Measurements from ENCODE around the gene CLDN34. TPM values are rescaled to one million over a fixed set of nuclear protein-coding genes. Genes with fewer than 3 reads are reported as not detected.

CLDN34 gene
- total and polyA plus RNA-seq, 2 experiments from 2014 or later, result not detected

DNA sequence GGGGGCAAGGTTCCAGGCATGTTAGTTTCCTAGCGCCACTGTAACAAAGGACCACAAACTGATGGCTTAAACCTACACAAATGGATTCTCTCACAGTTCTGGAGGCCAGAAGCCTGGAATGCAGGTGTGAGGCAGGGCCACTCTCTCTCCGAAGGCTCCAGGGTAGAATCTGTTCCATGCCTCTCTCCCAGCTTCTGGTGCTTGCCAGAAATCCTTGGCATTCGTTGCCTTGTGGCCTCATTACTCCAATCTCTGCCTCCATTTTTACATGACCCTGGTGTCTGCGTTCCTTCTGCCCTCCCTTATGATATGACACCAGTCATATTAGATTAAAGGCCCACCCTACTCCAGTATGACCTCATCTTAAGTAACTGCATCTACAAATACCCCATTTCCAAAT, 39.6 kb downstream of the CLDN34 start:
- Mint-ChIP-seq H3K27ac (no peak overlapping the region), H3K36me3 (ENCODE audit: low read depth) (no peaks in the 10 kb centered on the region)
- H3K9me2 ChIP-seq (ENCODE audit: insufficient read depth), result no peaks in the 10 kb centered on the region

More for the DNA sequence above, 39.6 kb downstream of the CLDN34 start:
- Histone ChIP-seq H4K20me1 (replicated peaks; ENCODE audit: insufficient read depth) (no peaks in the 10 kb centered on the region), H3K79me2 (replicated peaks; ENCODE audit: insufficient read depth) (no peaks in the 10 kb centered on the region), H3K4me3 (no peak overlapping the region), H3K4me1 (ENCODE audit: insufficient read depth) (peaks cover 19% of the 10 kb centered on the region), H3F3A (replicated peaks; ENCODE audit: low read depth) (peaks cover 12% of the 10 kb centered on the region; the same call in 1 of the 2 replicates), H3K4me2 (no peak overlapping the region), H2AFZ (no peak overlapping the region), H3K27ac (ENCODE audit: low read depth) (no peak overlapping the region), H3K27me3 (ENCODE audit: insufficient read depth) (no peaks in the 10 kb centered on the region), H3K36me3 (ENCODE audit: insufficient read depth) (no peaks in the 10 kb centered on the region)
- Mint-ChIP-seq H3K27me3 (ENCODE audit: insufficient read depth, low read depth, poor library complexity) (peaks cover 2% of the 10 kb centered on the region), H3K9me3 (peaks cover 4% of the 10 kb centered on the region; the same call in 2 of the 3 replicates), H3K4me3 (no peak overlapping the region), H3K4me1 (peaks cover 28% of the 10 kb centered on the region)
- TF ChIP-seq POLR2AphosphoS5 (IDR thresholded peaks at IDR 0.05; ENCODE audit: low read depth) (no peak), STAT1 (IDR thresholded peaks at IDR 0.05; ENCODE audit: unreplicated experiment) (no peak), ZNF114 (CRISPR knock-in tag; IDR thresholded peaks at IDR 0.05) (no peak), NANOG (IDR thresholded peaks at IDR 0.05; ENCODE audit: borderline replicate concordance) (no peak), EZH2 (IDR thresholded peaks at IDR 0.05; ENCODE audit: low read depth, unreplicated experiment) (no peak), EZH2phosphoT487 (IDR thresholded peaks at IDR 0.05; ENCODE audit: unreplicated experiment) (no peak), ZNF331 (CRISPR knock-in tag; IDR thresholded peaks at IDR 0.05; ENCODE audit: low read depth) (no peak), JUNB (IDR thresholded peaks at IDR 0.05; ENCODE audit: unreplicated experiment) (no peak), CREB1 (CRISPR knock-in tag; IDR thresholded peaks at IDR 0.05; ENCODE audit: low read depth) (no peak)
- TF ChIP-seq, protein P1, sequence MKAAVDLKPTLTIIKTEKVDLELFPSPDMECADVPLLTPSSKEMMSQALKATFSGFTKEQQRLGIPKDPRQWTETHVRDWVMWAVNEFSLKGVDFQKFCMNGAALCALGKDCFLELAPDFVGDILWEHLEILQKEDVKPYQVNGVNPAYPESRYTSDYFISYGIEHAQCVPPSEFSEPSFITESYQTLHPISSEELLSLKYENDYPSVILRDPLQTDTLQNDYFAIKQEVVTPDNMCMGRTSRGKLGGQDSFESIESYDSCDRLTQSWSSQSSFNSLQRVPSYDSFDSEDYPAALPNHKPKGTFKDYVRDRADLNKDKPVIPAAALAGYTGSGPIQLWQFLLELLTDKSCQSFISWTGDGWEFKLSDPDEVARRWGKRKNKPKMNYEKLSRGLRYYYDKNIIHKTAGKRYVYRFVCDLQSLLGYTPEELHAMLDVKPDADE (IDR thresholded peaks at IDR 0.05), result no peak
- TF ChIP-seq, protein P2, sequence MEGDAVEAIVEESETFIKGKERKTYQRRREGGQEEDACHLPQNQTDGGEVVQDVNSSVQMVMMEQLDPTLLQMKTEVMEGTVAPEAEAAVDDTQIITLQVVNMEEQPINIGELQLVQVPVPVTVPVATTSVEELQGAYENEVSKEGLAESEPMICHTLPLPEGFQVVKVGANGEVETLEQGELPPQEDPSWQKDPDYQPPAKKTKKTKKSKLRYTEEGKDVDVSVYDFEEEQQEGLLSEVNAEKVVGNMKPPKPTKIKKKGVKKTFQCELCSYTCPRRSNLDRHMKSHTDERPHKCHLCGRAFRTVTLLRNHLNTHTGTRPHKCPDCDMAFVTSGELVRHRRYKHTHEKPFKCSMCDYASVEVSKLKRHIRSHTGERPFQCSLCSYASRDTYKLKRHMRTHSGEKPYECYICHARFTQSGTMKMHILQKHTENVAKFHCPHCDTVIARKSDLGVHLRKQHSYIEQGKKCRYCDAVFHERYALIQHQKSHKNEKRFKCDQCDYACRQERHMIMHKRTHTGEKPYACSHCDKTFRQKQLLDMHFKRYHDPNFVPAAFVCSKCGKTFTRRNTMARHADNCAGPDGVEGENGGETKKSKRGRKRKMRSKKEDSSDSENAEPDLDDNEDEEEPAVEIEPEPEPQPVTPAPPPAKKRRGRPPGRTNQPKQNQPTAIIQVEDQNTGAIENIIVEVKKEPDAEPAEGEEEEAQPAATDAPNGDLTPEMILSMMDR (conservative IDR thresholded peaks at IDR 0.05; ENCODE audit: low read depth in 2 of 2), result no peak
- TF ChIP-seq, protein P3, sequence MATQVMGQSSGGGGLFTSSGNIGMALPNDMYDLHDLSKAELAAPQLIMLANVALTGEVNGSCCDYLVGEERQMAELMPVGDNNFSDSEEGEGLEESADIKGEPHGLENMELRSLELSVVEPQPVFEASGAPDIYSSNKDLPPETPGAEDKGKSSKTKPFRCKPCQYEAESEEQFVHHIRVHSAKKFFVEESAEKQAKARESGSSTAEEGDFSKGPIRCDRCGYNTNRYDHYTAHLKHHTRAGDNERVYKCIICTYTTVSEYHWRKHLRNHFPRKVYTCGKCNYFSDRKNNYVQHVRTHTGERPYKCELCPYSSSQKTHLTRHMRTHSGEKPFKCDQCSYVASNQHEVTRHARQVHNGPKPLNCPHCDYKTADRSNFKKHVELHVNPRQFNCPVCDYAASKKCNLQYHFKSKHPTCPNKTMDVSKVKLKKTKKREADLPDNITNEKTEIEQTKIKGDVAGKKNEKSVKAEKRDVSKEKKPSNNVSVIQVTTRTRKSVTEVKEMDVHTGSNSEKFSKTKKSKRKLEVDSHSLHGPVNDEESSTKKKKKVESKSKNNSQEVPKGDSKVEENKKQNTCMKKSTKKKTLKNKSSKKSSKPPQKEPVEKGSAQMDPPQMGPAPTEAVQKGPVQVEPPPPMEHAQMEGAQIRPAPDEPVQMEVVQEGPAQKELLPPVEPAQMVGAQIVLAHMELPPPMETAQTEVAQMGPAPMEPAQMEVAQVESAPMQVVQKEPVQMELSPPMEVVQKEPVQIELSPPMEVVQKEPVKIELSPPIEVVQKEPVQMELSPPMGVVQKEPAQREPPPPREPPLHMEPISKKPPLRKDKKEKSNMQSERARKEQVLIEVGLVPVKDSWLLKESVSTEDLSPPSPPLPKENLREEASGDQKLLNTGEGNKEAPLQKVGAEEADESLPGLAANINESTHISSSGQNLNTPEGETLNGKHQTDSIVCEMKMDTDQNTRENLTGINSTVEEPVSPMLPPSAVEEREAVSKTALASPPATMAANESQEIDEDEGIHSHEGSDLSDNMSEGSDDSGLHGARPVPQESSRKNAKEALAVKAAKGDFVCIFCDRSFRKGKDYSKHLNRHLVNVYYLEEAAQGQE (IDR thresholded peaks at IDR 0.05; ENCODE audit: unreplicated experiment), result no peak
- TF ChIP-seq, protein P4, sequence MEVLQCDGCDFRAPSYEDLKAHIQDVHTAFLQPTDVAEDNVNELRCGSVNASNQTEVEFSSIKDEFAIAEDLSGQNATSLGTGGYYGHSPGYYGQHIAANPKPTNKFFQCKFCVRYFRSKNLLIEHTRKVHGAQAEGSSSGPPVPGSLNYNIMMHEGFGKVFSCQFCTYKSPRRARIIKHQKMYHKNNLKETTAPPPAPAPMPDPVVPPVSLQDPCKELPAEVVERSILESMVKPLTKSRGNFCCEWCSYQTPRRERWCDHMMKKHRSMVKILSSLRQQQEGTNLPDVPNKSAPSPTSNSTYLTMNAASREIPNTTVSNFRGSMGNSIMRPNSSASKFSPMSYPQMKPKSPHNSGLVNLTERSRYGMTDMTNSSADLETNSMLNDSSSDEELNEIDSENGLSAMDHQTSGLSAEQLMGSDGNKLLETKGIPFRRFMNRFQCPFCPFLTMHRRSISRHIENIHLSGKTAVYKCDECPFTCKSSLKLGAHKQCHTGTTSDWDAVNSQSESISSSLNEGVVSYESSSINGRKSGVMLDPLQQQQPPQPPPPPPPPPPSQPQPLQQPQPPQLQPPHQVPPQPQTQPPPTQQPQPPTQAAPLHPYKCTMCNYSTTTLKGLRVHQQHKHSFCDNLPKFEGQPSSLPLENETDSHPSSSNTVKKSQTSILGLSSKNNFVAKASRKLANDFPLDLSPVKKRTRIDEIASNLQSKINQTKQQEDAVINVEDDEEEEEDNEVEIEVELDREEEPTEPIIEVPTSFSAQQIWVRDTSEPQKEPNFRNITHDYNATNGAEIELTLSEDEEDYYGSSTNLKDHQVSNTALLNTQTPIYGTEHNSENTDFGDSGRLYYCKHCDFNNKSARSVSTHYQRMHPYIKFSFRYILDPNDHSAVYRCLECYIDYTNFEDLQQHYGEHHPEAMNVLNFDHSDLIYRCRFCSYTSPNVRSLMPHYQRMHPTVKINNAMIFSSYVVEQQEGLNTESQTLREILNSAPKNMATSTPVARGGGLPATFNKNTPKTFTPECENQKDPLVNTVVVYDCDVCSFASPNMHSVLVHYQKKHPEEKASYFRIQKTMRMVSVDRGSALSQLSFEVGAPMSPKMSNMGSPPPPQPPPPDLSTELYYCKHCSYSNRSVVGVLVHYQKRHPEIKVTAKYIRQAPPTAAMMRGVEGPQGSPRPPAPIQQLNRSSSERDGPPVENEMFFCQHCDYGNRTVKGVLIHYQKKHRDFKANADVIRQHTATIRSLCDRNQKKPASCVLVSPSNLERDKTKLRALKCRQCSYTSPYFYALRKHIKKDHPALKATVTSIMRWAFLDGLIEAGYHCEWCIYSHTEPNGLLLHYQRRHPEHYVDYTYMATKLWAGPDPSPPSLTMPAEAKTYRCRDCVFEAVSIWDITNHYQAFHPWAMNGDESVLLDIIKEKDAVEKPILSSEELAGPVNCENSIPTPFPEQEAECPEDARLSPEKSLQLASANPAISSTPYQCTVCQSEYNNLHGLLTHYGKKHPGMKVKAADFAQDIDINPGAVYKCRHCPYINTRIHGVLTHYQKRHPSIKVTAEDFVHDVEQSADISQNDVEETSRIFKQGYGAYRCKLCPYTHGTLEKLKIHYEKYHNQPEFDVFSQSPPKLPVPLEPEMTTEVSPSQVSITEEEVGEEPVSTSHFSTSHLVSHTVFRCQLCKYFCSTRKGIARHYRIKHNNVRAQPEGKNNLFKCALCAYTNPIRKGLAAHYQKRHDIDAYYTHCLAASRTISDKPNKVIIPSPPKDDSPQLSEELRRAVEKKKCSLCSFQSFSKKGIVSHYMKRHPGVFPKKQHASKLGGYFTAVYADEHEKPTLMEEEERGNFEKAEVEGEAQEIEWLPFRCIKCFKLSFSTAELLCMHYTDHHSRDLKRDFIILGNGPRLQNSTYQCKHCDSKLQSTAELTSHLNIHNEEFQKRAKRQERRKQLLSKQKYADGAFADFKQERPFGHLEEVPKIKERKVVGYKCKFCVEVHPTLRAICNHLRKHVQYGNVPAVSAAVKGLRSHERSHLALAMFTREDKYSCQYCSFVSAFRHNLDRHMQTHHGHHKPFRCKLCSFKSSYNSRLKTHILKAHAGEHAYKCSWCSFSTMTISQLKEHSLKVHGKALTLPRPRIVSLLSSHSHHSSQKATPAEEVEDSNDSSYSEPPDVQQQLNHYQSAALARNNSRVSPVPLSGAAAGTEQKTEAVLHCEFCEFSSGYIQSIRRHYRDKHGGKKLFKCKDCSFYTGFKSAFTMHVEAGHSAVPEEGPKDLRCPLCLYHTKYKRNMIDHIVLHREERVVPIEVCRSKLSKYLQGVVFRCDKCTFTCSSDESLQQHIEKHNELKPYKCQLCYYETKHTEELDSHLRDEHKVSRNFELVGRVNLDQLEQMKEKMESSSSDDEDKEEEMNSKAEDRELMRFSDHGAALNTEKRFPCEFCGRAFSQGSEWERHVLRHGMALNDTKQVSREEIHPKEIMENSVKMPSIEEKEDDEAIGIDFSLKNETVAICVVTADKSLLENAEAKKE (CRISPR knock-in tag; IDR thresholded peaks at IDR 0.05), result no peak
- no peak for ATAC-seq
- DNase-seq (ENCODE audit: low spot score), result no peak
